GM12872 (cell line): ENCODE results near the gene RCL1.

Experiments used
- CTCF ChIP-seq: IDR thresholded peaks from 3 replicates; pipeline ENCODE4 v1.5.1; 2011; ENCODE audit warnings: low read depth, mild to moderate bottlenecking, low read length, moderate library complexity; ENCODE audit not compliant: insufficient read depth

RCL1 gene

GRCh38 chr9:4792572-4793458 lies at the start of gene RCL1:
Gene RCL1 (plus strand): TSS chr9:4792944. CDS start chr9:4793092, 148 bp downstream.
- no peak for TF ChIP-seq CTCF

- TF ChIP-seq CTCF, result no peak
These were observed 49.4 kb upstream of the RCL1 start for GRCh38 chr9:4743131-4743875.

DNA sequence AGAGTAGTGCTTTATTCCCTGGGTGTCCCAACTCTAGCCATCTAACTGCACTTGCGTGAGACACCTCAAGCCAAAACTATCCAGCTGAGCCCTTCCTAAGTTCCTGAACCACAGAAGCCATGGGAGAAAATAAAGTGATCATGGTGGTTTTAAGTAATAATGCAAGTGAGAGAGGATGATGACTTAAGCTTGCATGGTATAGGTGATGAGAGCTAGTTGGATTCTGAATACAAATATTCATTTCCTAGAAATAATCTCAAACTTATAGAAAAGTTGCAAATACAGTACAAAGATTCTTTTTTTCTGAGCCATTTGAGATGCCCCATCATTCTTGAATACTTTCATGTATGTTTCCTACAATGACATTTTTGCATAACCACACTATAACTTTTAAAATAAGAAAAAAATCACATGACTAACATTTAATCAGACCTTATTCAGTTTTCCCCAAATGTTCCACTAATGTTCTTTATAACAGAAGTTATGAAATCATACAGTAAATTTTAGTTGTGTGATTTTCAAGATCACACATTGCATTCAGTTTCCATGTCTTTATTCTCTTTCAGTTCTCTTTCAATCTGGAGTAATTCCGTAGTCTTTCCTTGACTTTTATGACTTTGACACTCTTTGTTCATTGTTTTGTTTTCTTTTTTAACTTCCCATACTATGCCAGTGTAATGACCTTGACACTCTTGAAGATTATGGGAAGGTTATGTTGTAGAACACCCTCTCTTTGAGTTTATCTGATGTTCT lies 46.3 kb upstream of the RCL1 start:
- no peak for TF ChIP-seq CTCF

GRCh38 chr9:4748612-4749011 lies 44.1 kb upstream of the RCL1 start:
- no peak for TF ChIP-seq CTCF

DNA sequence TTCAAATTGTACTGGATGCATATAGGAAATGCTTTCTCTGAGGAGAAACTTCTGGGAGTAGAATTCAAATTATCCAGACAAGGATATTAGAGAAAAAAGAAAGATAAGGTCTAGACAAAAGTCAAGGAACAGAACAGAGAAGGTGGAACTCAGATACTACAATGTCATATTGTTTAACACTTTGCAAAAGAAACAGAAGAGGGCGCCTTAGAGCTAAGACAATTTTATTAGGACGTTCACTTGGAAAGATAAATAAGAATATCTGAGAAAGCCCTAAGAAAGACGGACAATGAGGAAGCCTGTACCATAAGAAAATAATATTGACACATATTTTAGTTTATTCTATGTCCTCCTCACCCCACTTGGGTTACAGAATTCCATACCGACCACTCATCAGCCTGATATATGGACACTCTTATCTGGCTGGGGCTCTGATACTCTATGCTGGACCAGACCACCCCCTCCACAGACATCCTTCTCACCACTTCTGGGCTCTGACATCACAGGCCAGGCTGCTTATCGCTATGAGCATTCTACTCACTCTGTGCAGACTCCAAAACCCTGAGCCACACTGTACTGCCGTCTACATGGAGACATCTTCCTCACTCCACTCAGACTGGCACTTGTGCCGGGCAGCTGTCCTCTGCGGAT lies 42.6 kb upstream of the RCL1 start:
- peak; percentile 63 for TF ChIP-seq CTCF

DNA sequence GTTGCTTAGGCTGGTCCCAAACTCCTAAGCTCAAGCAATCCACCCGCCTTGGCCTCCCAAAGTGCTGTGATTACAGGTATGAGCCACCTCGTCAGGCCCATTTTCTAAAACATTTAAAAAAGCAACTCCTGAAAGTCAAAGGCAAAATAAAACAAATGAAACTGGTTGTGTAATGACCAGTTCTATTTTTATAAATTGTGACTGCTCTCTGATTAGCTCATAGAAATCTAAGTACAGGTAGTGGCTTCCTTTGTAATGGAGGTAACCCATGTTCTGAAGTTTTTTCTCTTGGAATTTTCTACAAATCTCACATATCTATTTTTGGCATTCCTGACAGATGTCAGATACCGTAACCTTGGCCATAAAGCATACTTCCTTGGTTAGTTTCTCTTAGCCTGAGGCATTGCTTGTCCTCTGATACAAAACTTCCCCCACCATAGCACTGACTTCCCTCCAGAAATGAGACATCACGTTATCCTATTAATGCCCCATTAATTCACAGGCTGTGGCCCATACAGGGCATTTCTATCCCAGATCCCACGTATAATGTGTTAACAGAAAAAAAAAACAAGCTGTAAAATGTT lies 37.6 kb upstream of the RCL1 start:
- TF ChIP-seq CTCF, result no peak

DNA sequence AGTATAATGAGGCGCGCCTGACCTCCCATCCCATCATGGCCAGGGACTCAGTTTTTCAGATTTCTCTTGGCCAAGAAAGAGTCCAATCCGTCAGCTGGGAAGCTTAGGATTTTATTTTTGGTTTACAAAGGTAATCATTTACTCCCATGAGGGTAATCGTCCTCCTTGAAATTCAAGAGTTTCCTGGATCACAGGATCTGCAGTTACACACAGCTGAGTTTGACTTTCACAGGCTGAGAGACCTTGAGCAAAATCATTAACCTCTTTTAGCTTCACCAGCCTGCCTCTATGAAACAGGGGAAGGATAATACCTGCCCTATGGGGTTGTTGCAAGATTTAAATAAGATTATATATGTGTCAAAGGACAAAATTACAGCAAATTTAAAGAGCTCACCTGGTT lies 36.3 kb upstream of the RCL1 start:
- no peak for TF ChIP-seq CTCF
